ENCODE data around the gene STRIP2. TPM values are rescaled to one million over a fixed set of nuclear protein-coding genes. Genes with fewer than 3 reads are reported as not detected.
"Not testable (repeated sequence)": the region's sequence is repeated elsewhere in the genome, so short reads cannot be mapped to it uniquely, and the experiment has no call there.

STRIP2 gene
- total RNA-seq, 1 experiment from 2014 or later: 10.8 TPM

DNA sequence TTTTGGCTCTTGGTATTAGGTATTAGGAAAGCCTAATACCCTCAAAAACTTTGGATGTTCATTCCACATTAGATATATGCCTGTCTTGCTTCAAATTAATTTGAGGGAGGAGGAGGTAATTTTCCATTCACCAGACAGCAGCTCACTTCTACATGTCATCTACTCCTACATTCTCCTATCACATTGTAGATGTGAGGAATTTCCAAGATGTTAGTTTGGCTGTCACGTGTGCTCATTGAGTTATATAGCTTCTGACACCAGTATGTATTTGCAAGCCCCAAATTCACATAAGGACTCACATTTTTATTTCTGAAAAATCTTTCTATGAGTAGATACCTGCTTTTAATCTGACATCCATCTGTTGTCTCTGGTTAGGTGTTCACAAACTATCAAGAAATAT lies 45.6 kb downstream of the STRIP2 start:
- CTCF ChIA-PET: no interaction called here
- H3K4me3 ChIP-seq (replicated peaks in 1 of 2; ENCODE audit: low read depth in 1 of 2, low read length in 2 of 2): no peak overlapping the region
- DNase-seq (ENCODE audit: low read depth, low spot score): no peak
- H3K9me2 ChIP-seq (ENCODE audit: insufficient read depth): no peaks in the 10 kb centered on the region
- POLR2A ChIA-PET: no interaction called here
- no peaks in the 10 kb centered on the region for H3K36me3 ChIP-seq (ENCODE audit: control insufficient read depth in 1 of 2, insufficient read depth in 2 of 2, low read length in 2 of 2)
- no peak overlapping the region for H2AFZ ChIP-seq (ENCODE audit: low read depth, low read length, poor library complexity, severe bottlenecking)
- no peaks in the 10 kb centered on the region for H3K79me2 ChIP-seq (ENCODE audit: insufficient read depth, low read length)
- no peak overlapping the region for H3K9ac ChIP-seq (ENCODE audit: low read length)
- H3K27me3 ChIP-seq (ENCODE audit: insufficient read depth, low read length): no peaks in the 10 kb centered on the region
- BruUV-seq (replicated peaks): no TSS peak
- H3K4me2 ChIP-seq (ENCODE audit: low read length): no peak overlapping the region
- no peaks in the 10 kb centered on the region for H4K20me1 ChIP-seq (ENCODE audit: insufficient read depth)
- H3K27ac ChIP-seq (ENCODE audit: low read depth, low read length): no peak overlapping the region
- RAD21 ChIA-PET (ENCODE audit: low non-redundant PET in 1 of 2, low total read pairs in 2 of 2, uncharacterized antibody in 2 of 2, unreplicated experiment in 2 of 2): no interaction called here
- no peak for TF ChIP-seq SRF (IDR thresholded peaks at IDR 0.05; ENCODE audit: low read depth)
- TF ChIP-seq POLR2AphosphoS5 (IDR thresholded peaks at IDR 0.05; ENCODE audit: low read depth, low read length): no peak
- TF ChIP-seq CBX3 (IDR thresholded peaks at IDR 0.05; ENCODE audit: low read depth): no peak
- no peak for TF ChIP-seq POLR2A (IDR thresholded peaks at IDR 0.05; ENCODE audit: borderline replicate concordance, extremely low read depth, insufficient read depth, insufficient read length)
- no peak for TF ChIP-seq EZH2 (IDR thresholded peaks at IDR 0.05)
- TF ChIP-seq ELF1 (IDR thresholded peaks at IDR 0.05; ENCODE audit: borderline replicate concordance, low read depth): no peak
- no peak for TF ChIP-seq EGR1 (IDR thresholded peaks at IDR 0.05; ENCODE audit: low read depth)
- no peak for TF ChIP-seq SP1 (IDR thresholded peaks at IDR 0.05; ENCODE audit: low read depth)
- TF ChIP-seq JUND (IDR thresholded peaks at IDR 0.05): no peak
- intact Hi-C loops (cut with micrococcal nuclease): loop anchor here (10.0 kb wide), 1 partner anchor 535 kb away; no protein-coding TSS in a partner anchor
- no peaks in the 10 kb centered on the region for H3K9me3 ChIP-seq (ENCODE audit: control insufficient read depth in 1 of 2, insufficient read depth in 1 of 2, low read depth in 1 of 2, low read length in 2 of 2)
- ATAC-seq: no peak
- no peaks in the 10 kb centered on the region for H3K4me1 ChIP-seq (ENCODE audit: control insufficient read depth in 1 of 2, insufficient read depth in 2 of 2, low read length in 2 of 2)

DNA sequence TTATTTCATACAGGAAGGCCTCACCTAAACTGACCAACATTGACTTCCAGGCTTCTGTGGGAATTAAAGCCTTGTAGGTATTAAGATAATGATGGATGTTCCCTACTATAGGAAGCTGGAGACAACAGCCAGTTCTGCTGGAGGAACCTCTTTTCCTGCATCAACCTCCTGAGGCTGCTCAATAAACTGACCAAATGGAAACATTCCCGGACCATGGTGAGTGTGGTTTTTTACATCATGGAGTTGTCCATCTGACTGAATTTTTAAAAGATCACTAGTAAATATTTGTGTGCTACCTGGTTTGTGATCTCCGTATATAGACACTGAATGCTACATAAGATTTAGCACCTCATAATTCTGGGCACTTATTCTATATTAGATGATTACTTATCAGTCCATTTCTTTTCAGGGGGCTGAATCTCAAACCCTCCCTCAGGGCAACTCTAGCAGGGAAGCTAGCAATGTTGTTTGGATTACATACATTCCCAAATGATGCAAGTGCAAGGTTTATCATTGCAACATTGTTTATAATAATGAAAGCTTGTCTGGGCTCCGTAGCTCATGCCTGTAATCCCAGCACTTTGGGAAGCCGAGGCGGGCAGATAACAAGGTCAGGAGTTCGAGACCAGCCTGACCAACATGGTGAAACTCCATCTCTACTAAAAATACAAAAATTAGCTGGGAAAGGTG lies 46.6 kb downstream of the STRIP2 start:
- Histone ChIP-seq H3K9me3 (ENCODE audit: control insufficient read depth in 1 of 2, insufficient read depth in 1 of 2, low read depth in 1 of 2, low read length in 2 of 2) (no peaks in the 10 kb centered on the region), H4K20me1 (ENCODE audit: insufficient read depth) (no peaks in the 10 kb centered on the region), H3K4me3 (replicated peaks in 1 of 2; ENCODE audit: low read depth in 1 of 2, low read length in 2 of 2) (no peak overlapping the region), H2AFZ (ENCODE audit: low read depth, low read length, poor library complexity, severe bottlenecking) (no peak overlapping the region), H3K27me3 (ENCODE audit: insufficient read depth, low read length) (no peaks in the 10 kb centered on the region), H3K79me2 (ENCODE audit: insufficient read depth, low read length) (no peaks in the 10 kb centered on the region), H3K9ac (ENCODE audit: low read length) (no peak overlapping the region), H3K4me1 (ENCODE audit: control insufficient read depth in 1 of 2, insufficient read depth in 2 of 2, low read length in 2 of 2) (no peaks in the 10 kb centered on the region), H3K36me3 (ENCODE audit: control insufficient read depth in 1 of 2, insufficient read depth in 2 of 2, low read length in 2 of 2) (no peaks in the 10 kb centered on the region), H3K9me2 (ENCODE audit: insufficient read depth) (no peaks in the 10 kb centered on the region), H3K27ac (ENCODE audit: low read depth, low read length) (no peak overlapping the region), H3K4me2 (ENCODE audit: low read length) (no peak overlapping the region)
- no peak for TF ChIP-seq ZBTB33 (IDR thresholded peaks at IDR 0.05; ENCODE audit: extremely low read depth, insufficient replicate concordance, low read length)
- no peak for TF ChIP-seq SP1 (IDR thresholded peaks at IDR 0.05; ENCODE audit: low read depth)
- TF ChIP-seq SIN3A (IDR thresholded peaks at IDR 0.05; ENCODE audit: low read depth): no peak
- no peak for TF ChIP-seq MAX (IDR thresholded peaks at IDR 0.05)
- no peak for TF ChIP-seq ZNF274 (IDR thresholded peaks at IDR 0.05; ENCODE audit: low read depth, low read length)
- ChIA-PET CTCF (no interaction called here), RAD21 (ENCODE audit: low non-redundant PET in 1 of 2, low total read pairs in 2 of 2, uncharacterized antibody in 2 of 2, unreplicated experiment in 2 of 2) (no interaction called here), POLR2A (no interaction called here)
- BruUV-seq (replicated peaks): no TSS peak
- intact Hi-C loops (cut with micrococcal nuclease): no loop called here
- ATAC-seq: no peak
- no peak for DNase-seq (ENCODE audit: low read depth, low spot score)

DNA sequence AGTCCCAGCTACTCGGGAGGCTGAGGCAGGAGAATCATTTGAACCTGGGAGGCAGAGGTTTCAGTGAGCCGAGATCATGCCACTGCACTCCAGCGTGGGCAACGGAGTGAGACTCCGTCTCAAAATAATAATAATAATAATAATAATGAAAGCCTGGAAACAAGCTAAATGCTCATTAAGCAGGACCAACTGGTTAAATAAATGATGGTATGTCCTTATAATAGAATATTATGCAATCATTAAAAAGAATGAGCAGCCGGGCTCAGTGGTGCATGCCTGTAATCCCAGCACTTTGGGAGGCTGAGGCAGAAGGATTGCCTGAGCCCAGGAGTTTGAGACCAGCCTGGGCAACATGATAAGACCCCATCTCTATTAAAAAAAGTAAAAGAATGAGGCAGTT lies 47.1 kb downstream of the STRIP2 start:
- H3K27ac ChIP-seq (ENCODE audit: low read depth, low read length); H3K9me3 ChIP-seq (ENCODE audit: control insufficient read depth in 1 of 2, insufficient read depth in 1 of 2, low read depth in 1 of 2, low read length in 2 of 2); H3K36me3 ChIP-seq (ENCODE audit: control insufficient read depth in 1 of 2, insufficient read depth in 2 of 2, low read length in 2 of 2); BruUV-seq (replicated peaks); DNase-seq (ENCODE audit: low read depth, low spot score); intact Hi-C loops (cut with micrococcal nuclease); CTCF ChIA-PET; H3K79me2 ChIP-seq (ENCODE audit: insufficient read depth, low read length); H3K9ac ChIP-seq (ENCODE audit: low read length); POLR2A ChIA-PET; H3K4me2 ChIP-seq (ENCODE audit: low read length); H3K9me2 ChIP-seq (ENCODE audit: insufficient read depth); ATAC-seq; H4K20me1 ChIP-seq (ENCODE audit: insufficient read depth); H2AFZ ChIP-seq (ENCODE audit: low read depth, low read length, poor library complexity, severe bottlenecking); H3K4me3 ChIP-seq (replicated peaks in 1 of 2; ENCODE audit: low read depth in 1 of 2, low read length in 2 of 2); RAD21 ChIA-PET (ENCODE audit: low non-redundant PET in 1 of 2, low total read pairs in 2 of 2, uncharacterized antibody in 2 of 2, unreplicated experiment in 2 of 2); H3K27me3 ChIP-seq (ENCODE audit: insufficient read depth, low read length); H3K4me1 ChIP-seq (ENCODE audit: control insufficient read depth in 1 of 2, insufficient read depth in 2 of 2, low read length in 2 of 2): not testable (repeated sequence)
